Measurements from ENCODE around the gene OR56B1. TPM values are rescaled to one million over a fixed set of nuclear protein-coding genes. Genes with fewer than 3 reads are reported as not detected.
"Not testable (repeated sequence)": the region's sequence is repeated elsewhere in the genome, so short reads cannot be mapped to it uniquely, and the experiment has no call there.

OR56B1 gene, protein sequence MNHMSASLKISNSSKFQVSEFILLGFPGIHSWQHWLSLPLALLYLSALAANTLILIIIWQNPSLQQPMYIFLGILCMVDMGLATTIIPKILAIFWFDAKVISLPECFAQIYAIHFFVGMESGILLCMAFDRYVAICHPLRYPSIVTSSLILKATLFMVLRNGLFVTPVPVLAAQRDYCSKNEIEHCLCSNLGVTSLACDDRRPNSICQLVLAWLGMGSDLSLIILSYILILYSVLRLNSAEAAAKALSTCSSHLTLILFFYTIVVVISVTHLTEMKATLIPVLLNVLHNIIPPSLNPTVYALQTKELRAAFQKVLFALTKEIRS
- not detected for total RNA-seq
- long read RNA-seq = 0 reads

DNA sequence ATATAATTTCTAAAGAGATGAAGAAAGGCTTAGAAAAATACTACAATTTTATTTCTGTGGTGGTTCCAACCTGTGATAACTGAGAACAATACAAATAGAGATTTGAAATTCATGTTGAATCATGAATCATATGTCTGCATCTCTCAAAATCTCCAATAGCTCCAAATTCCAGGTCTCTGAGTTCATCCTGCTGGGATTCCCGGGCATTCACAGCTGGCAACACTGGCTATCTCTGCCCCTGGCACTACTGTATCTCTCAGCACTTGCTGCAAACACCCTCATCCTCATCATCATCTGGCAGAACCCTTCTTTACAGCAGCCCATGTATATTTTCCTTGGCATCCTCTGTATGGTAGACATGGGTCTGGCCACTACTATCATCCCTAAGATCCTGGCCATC lies at the start of gene OR56B1:
TSS of gene OR56B1 (plus strand) at position 53 of the 400 bp plus-strand sequence. CDS start at position 122, 69 bp downstream.
- ATAC-seq (no peak), DNase-seq (no peak)
- intact Hi-C loops (cut with DNase I, micrococcal nuclease) = no loop called here

DNA sequence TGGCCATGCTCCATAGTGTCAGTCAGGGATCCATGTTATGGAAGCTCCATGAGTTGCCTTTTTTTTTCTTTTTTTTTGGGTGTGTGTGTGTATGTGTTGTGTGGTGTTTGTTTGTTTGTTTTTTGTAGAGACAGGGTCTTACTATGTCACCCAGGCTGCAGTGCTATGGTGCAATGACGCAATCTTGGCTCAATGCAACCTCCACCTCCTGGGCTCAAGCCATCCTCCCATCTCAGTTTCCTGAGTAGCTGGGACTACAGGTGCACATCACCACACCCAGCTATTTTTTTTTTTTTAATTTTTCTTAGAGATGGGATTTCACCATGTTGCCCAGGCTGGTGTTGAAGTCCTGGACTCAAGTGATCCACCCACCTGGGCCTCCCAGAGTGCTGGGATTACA lies 47.8 kb upstream of the OR56B1 start:
- intact Hi-C loops (cut with DNase I, micrococcal nuclease) = loop anchor here in 1 of 2 donors (10.0 kb wide), 1 partner anchor 94 kb away; the partner anchor contains the start of gene TRIM6
- no peak for ATAC-seq
- no peak for DNase-seq

DNA sequence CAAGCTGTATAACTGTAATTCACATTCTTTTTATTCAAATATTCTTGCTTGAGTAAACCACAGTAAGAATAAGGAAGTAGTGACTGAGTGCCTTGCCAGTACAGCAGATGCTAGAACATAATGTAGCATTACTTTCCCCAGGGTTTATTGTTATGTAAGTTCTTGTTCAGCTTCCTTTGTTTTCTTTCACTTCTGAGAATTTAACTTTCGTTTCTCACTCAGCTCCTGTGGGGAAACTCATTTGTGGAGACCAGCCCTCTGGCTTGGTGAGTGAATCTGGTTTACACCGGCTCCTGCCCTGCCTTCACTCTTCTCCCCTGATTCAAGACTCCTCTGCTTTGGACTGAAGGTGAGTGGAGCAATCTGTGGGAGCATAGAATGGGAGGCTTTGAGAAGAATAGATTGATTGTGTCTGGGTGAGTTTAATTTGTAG lies 46.7 kb upstream of the OR56B1 start, which contains the start of gene TRIM22:
TSS of gene TRIM22 (plus strand) at position 240 of the 433 bp plus-strand sequence. CDS start 6,443 bp downstream, outside the sequence.
- DNase-seq (peak; percentile 44 to 48), ATAC-seq (peak; percentile 56)
- intact Hi-C loops (cut with DNase I, micrococcal nuclease) = loop anchor here in 1 of 2 donors (10.0 kb wide), 1 partner anchor 95 kb away; the partner anchor contains the start of gene TRIM6

DNA sequence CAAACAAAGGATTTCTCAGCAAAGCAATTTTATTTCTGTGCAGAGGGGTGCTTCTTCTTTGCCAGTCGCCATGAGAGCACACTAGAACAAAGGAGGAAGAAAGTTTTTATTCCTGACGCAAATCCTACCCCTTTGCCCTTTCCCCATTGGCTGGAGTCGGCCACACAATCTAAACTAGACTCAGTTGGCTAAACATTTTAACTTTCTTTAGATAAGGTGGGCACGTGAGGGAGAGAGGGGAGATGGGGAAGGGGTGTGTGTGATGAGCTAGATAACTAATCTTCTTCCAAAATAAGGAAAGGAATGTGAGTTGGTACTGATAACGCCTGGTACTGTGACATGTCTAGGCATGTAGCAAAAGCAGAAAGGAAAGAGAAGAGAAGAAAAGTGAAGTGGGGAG lies 46.0 kb upstream of the OR56B1 start:
- intact Hi-C loops (cut with DNase I, micrococcal nuclease) = no loop called here
- ATAC-seq (no peak), DNase-seq (no peak)

DNA sequence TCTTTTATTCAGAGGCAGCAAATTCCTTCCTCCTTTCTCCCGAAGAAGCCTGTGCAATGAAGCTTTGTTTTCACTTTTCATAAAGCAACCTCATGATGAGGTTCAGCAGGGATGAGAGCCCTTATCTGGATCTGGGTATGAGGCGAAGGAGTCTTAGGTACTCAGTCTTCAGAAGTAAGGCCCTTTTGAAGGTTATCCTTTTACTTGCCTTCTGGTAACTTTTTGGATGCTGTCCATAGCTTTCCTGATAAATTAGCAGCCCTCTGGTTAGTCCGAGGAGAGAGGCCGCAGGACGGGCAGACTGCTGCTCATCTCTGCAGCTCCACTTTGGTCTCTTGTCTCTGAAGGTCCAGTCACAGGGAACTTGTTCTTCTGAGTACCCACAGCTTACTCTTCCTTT lies 45.5 kb upstream of the OR56B1 start:
- no peak for DNase-seq
- no peak for ATAC-seq
- intact Hi-C loops (cut with DNase I, micrococcal nuclease) = no loop called here

DNA sequence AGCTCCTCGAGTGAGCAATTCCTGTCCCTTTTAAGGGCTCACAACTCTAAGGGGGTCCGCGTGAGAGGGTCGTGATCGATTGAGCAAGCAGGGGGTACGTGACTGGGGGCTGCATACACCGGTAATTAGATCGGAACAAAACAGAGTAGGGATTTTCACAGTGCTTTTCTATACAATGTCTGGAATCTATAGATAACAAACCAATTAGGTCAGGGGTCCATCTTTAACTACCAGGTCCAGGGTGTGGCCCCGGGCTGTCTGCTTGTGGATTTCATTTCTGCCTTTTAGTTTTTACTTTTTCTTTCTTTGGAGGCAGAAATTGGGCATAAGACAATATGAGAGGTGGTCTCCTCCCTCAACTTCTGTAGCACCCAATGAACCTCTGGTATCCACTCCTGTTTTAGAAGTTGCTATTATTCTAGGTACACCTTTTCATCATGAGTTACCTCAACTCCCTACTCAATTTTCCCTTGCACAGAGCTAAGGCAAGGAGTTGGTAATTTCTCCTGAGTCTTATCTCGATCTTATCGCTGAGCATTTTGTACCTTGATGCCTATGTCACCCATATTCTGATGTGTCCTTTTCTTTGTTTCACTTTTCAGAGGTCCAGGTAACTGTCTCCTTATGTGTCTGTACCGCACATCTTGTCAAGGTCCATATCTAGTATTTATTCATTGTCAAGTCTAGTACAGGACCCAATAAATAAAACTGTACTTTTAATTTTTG lies 44.8 kb upstream of the OR56B1 start:
- ATAC-seq; DNase-seq; intact Hi-C loops (cut with DNase I, micrococcal nuclease): not testable (repeated sequence)

DNA sequence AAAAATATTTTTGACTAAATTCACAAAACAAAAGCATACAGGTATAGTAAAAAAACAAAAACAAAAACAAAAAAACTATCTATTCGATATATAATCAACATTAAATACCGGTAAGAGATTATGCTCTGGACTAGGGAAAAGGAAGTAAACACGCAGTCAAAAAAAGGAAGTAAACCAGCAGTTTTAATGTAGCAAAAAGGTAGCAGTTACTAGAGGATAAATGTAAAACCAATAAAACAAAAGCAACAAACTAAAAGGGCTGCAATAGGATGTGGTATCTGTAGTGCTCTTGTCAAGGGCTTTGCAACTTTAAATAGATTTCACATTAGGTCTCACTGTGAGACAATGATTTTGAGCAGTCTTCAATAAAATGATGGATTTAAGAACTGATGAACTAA lies 44.3 kb upstream of the OR56B1 start:
- no peak for ATAC-seq
- intact Hi-C loops (cut with DNase I, micrococcal nuclease) = no loop called here
- no peak for DNase-seq

DNA sequence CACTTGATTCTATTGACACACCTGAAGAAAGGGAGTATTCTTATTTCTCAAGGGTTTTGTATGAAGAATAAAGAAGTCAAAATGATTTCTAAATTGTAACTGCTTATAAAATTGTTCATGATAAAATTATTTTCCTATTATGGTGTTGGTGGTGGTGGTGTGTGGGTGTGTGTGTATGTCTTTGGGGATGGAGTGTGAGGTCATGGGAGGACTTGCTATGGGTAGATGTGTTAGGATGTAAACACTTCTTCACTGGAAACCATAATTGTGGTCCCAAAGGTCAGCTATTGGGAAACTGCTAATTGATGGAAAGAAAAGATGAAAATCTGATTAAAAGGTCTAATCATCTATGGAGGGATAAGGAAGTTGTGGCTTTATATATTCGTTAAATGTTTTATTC lies 41.6 kb upstream of the OR56B1 start:
- intact Hi-C loops (cut with DNase I, micrococcal nuclease) = no loop called here
- ATAC-seq = no peak
- DNase-seq = no peak

DNA sequence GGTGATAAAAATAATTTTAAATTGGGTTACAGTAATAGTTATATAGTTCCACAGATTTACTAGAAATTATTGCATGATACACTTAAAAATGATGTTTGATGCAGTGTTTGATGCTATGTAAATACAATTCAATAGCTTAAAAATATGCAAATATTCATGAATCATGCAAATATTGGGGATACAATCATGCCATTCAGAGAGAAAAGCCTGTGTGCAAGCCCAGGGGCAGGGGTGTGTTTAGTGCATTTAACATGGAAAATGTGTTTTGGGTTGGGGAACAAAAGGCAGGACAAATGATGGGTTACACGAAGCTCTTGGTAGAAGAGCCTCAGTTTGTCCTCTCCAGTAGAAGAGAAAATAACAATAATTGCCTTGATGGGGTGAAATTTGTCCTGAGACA lies 40.7 kb upstream of the OR56B1 start:
- no peak for DNase-seq
- intact Hi-C loops (cut with DNase I, micrococcal nuclease) = no loop called here
- no peak for ATAC-seq

DNA sequence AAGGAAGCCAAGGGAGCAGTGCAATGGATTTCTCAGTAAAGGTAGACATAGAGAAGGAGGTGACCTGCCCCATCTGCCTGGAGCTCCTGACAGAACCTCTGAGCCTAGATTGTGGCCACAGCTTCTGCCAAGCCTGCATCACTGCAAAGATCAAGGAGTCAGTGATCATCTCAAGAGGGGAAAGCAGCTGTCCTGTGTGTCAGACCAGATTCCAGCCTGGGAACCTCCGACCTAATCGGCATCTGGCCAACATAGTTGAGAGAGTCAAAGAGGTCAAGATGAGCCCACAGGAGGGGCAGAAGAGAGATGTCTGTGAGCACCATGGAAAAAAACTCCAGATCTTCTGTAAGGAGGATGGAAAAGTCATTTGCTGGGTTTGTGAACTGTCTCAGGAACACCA lies 40.0 kb upstream of the OR56B1 start:
- intact Hi-C loops (cut with DNase I, micrococcal nuclease) = no loop called here
- no peak for ATAC-seq
- DNase-seq = no peak

DNA sequence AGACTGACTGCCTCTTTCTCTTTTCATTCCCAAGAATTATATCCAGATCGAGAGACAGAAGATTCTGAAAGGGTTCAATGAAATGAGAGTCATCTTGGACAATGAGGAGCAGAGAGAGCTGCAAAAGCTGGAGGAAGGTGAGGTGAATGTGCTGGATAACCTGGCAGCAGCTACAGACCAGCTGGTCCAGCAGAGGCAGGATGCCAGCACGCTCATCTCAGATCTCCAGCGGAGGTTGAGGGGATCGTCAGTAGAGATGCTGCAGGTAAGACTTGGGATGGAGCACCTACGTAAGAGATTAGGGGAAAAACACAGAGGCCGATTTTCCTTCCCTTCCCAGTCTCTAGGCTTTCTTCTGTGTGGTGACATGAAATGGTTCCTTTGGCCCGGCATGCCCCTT lies 38.0 kb upstream of the OR56B1 start:
- DNase-seq (no peak), ATAC-seq (no peak)
- intact Hi-C loops (cut with DNase I, micrococcal nuclease) = no loop called here

DNA sequence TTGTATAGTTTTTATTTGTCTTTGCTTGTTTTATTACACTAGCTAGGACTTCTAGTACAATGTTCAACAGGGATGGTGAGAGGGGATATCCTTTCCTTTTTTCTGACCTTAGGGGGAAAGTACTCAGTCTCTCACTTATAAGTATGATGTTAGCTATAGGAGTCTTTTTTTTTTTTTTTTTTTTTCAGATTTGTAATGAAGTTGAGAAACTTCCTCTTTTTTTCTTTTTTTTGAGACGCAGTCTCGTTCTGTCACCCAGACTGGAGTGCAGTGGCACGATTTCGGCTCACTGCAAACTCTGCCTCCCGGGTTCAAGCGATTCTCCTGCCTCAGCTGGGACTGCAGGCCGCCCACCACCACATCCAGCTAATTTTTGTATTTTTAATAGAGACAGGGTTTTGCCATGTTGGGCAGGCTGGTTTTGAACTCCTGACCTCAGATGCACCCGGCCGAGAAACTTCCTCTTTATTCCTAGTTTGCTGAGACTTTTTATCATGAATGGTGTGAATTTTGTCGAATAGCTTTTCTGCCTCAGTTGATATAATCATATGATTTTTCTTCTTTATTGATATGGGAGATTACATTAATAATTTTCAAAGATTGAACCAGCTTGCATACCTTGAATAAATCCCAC lies 35.7 kb upstream of the OR56B1 start:
- DNase-seq = no peak
- intact Hi-C loops (cut with DNase I, micrococcal nuclease) = no loop called here
- ATAC-seq = peak; percentile 44

DNA sequence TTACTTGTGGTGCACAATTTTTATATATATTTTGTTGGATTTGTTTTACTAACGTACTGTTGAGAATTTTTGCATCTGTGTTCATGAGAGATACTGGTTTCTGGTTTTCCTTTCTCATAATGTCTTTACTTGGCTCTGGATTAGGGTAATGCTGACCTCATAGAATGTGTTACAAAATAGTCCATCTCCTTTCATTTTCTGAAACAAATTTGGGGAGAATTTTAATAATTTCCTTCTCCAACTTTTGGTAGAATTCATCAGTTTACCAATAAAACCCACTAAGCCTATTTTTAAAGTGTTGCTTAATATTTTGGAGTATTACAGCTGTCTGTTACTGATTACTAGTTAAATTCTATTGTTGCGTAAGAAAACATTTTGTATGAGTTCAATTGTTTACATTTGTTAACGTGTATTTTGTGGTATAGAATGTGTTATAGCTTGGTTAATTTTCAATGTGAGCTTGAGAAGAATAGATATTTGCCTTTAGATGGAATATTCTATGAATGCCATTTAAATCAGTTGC lies 35.1 kb upstream of the OR56B1 start:
- intact Hi-C loops (cut with DNase I, micrococcal nuclease) = no loop called here
- no peak for ATAC-seq
- DNase-seq = no peak

DNA sequence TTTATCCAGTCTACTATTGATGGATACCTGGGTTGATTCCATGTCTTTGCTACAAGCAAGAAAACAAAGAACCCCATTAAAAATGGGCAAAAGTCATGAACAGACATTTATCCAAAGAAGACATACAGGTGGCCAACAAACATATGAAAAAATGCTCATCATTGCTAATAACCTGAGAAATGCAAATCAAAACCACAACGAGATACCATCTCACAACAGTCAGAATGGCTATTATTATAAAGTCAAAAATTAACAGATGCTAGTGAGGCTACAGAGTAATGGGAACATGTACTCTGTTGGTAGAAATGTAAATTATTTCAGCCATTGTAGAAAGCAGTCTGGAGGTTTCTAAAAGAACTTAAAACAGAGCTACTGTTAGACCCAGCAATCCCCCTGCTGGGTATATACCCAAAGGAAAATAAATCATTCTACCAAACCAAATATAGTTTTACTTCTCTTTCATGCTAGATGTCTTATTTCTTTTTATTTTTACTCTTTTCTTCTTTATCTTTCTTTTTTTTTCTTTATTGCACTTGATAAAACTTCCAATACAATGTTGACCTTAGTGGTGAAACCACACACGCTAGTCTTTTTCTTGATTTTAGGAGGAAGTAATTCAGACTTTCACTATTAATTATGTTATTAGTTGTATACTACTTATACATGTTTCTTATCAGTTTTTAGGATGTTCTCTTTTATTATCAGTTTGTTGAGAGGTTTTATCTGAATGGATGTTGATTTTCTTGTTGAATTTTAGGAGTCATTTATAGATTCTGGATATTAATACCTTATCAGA lies 32.3 kb upstream of the OR56B1 start:
- intact Hi-C loops (cut with DNase I, micrococcal nuclease) = no loop called here
- DNase-seq = no peak
- ATAC-seq = no peak

DNA sequence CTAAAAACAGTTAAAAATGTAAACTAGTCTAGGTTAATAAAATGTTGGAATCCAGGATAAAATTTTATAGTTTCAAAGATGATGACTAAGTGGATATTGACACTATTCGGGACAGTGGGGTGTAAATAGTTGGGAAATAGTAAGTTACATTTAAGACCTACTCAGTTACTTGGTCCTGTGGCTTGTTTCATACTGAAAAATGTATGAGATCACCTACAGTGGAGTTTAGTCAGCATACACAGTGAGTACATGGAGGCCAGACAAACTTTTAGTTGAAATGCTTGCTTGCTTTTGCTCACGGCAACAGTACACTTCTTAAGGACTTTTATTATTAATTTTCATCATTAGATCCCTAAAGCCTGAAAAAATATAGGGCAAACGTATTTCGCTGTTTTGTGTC lies 30.6 kb upstream of the OR56B1 start:
- intact Hi-C loops (cut with DNase I, micrococcal nuclease) = no loop called here
- DNase-seq (no peak), ATAC-seq (no peak)

DNA sequence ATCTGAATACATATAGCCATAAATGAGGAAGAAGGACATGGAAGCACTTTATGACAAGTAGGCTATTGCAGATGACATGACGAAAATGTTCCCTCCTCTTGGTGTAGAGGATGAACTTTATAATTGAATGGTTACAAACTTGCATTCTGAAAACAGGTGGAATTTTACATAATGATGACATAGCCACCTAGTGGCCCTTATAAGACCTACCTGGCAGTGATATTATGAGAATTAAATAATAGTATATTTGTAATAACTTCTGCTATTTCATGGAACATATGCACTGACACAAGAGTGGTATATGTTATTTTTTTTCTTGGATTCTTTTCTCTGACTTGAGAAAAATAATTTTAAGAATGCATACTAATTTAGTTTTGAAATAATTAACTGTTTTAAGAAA lies 23.7 kb upstream of the OR56B1 start:
- intact Hi-C loops (cut with DNase I, micrococcal nuclease) = no loop called here
- peak; percentile 31 for ATAC-seq
- no peak for DNase-seq

DNA sequence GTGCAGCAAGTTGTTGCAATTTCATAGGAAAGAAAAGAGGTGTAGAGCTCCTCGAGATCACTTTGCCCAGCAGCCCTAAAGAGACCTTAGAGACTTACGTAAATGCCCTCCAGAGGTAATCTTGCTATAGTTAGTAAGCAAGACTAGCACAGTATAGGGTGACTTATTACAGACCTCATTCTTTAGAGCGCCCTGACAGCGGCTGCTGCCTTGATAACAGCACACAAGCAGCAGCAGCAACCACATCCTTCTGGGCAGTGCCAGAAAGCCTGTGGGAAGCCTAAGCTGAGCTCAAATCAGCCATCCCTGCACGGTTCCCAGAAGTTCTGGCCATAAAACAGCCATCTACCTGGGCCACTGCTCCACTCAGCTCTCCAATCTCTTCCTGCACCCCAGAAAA lies 22.6 kb upstream of the OR56B1 start:
- ATAC-seq (no peak), DNase-seq (no peak)
- intact Hi-C loops (cut with DNase I, micrococcal nuclease) = no loop called here

DNA sequence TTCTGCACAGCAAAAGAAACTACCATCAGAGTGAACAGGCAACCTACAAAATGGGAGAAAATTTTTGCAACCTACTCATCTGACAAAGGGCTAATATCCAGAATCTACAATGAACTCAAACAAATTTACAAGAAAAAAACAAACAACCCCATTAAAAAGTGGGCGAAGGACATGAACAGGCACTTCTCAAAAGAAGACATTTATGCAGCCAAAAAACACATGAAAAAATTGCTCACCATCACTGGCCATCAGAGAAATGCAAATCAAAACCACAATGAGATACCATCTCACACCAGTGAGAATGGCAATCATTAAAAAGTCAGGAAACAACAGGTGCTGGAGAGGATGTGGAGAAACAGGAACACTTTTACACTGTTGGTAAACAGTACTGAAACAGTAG lies 19.7 kb upstream of the OR56B1 start:
- DNase-seq; ATAC-seq; intact Hi-C loops (cut with DNase I, micrococcal nuclease): not testable (repeated sequence)

Data from left colon (tissue), 2 donors.